Measurements from ENCODE around the gene TLR3.

The TLR3 gene

DNA sequence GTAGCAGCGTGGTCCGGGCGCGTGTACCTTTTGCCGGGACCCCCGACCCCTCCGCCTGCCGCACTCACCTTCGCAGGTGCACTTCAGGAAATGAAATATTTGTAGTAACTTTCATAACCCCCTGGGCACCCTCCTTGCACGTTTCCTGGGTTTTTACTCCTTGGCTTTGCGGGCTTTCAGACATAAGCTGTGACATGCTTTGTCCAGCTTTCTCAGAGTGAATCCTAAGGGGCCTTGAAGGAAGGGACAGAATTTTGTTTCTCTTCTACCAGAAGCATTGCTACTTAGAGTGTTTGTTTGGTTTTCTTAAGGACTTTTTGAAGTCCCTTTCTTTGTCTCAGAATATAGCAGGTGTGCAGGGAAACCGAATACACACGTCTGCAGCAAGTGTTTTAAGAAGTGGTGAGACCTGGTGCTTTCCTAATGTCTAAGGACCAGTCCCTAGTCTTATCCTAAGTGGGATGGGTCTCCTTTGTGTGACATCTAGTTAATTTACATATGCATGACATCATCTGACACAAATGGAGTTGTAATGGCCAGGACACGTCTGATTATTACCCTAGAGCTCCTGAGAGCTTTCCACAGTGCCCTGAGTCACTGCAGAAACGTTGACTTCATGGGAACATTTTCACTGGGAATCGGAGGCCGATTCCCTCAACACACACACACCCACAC lies 36.8 kb downstream of the TLR3 start:
- H3K27ac ChIP-seq (ENCODE audit: extremely low read depth, low read depth, low read length): peak overlapping the region; percentile 64; the same call in 1 of the 2 replicates
- no peaks in the 10 kb centered on the region for H3K9me3 ChIP-seq (ENCODE audit: control insufficient read depth, insufficient read depth, low read depth, low read length)
- peak overlapping the region; percentile 38 for H3K4me3 ChIP-seq (ENCODE audit: low read depth, low read length)
- CTCF ChIA-PET: interaction anchor here (1.2 kb wide), 1 partner anchor 26 kb away, joined by 4 read pairs; no protein-coding TSS in a partner anchor
- POLR2A ChIA-PET: no interaction called here
- H3K36me3 ChIP-seq (ENCODE audit: control insufficient read depth in 2 of 2, insufficient read depth in 1 of 2, low read length in 2 of 2): no peaks in the 10 kb centered on the region
- peaks cover 3% of the 10 kb centered on the region; the same call in 1 of the 2 replicates for H3K4me1 ChIP-seq (ENCODE audit: control insufficient read depth, insufficient read depth, low read length)
- TF ChIP-seq GLIS2 (tag by site-specific recombination; IDR thresholded peaks at IDR 0.05) (no peak), ZNF311 (tag by site-specific recombination; IDR thresholded peaks at IDR 0.05; ENCODE audit: borderline replicate concordance) (no peak), ZNF221 (tag by site-specific recombination; IDR thresholded peaks at IDR 0.05; ENCODE audit: borderline replicate concordance) (no peak), ZNF530 (tag by site-specific recombination; IDR thresholded peaks at IDR 0.05; ENCODE audit: low read depth) (no peak), ZNF768 (tag by site-specific recombination; IDR thresholded peaks at IDR 0.05) (no peak), ZNF202 (tag by site-specific recombination; IDR thresholded peaks at IDR 0.05; ENCODE audit: borderline replicate concordance) (no peak), ZNF561 (tag by site-specific recombination; IDR thresholded peaks at IDR 0.05; ENCODE audit: borderline replicate concordance) (no peak), GLI4 (tag by site-specific recombination; IDR thresholded peaks at IDR 0.05) (no peak), ZNF10 (tag by site-specific recombination; IDR thresholded peaks at IDR 0.05) (no peak), SP2 (tag by site-specific recombination; IDR thresholded peaks at IDR 0.05) (no peak), ZNF843 (tag by site-specific recombination; IDR thresholded peaks at IDR 0.05) (no peak), KLF9 (tag by site-specific recombination; IDR thresholded peaks at IDR 0.05; ENCODE audit: low read depth) (no peak), ZNF341 (tag by site-specific recombination; IDR thresholded peaks at IDR 0.05; ENCODE audit: low read depth) (no peak), ZBTB8A (tag by site-specific recombination; IDR thresholded peaks at IDR 0.05) (no peak), EGR2 (tag by site-specific recombination; IDR thresholded peaks at IDR 0.05; ENCODE audit: low read depth) (no peak), ZFP41 (tag by site-specific recombination; IDR thresholded peaks at IDR 0.05; ENCODE audit: borderline replicate concordance) (no peak), ZBTB17 (tag by site-specific recombination; IDR thresholded peaks at IDR 0.05) (0 out of 2 replicates have a peak, but pooled peaks have one; percentile 18)
- TF ChIP-seq, protein P1, sequence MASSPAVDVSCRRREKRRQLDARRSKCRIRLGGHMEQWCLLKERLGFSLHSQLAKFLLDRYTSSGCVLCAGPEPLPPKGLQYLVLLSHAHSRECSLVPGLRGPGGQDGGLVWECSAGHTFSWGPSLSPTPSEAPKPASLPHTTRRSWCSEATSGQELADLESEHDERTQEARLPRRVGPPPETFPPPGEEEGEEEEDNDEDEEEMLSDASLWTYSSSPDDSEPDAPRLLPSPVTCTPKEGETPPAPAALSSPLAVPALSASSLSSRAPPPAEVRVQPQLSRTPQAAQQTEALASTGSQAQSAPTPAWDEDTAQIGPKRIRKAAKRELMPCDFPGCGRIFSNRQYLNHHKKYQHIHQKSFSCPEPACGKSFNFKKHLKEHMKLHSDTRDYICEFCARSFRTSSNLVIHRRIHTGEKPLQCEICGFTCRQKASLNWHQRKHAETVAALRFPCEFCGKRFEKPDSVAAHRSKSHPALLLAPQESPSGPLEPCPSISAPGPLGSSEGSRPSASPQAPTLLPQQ (tag by site-specific recombination; IDR thresholded peaks at IDR 0.05): no peak; the same call in 1 of the 2 replicates
- TF ChIP-seq, protein P2, sequence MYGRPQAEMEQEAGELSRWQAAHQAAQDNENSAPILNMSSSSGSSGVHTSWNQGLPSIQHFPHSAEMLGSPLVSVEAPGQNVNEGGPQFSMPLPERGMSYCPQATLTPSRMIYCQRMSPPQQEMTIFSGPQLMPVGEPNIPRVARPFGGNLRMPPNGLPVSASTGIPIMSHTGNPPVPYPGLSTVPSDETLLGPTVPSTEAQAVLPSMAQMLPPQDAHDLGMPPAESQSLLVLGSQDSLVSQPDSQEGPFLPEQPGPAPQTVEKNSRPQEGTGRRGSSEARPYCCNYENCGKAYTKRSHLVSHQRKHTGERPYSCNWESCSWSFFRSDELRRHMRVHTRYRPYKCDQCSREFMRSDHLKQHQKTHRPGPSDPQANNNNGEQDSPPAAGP (tag by site-specific recombination; IDR thresholded peaks at IDR 0.05): no peak
- TF ChIP-seq, protein P3, sequence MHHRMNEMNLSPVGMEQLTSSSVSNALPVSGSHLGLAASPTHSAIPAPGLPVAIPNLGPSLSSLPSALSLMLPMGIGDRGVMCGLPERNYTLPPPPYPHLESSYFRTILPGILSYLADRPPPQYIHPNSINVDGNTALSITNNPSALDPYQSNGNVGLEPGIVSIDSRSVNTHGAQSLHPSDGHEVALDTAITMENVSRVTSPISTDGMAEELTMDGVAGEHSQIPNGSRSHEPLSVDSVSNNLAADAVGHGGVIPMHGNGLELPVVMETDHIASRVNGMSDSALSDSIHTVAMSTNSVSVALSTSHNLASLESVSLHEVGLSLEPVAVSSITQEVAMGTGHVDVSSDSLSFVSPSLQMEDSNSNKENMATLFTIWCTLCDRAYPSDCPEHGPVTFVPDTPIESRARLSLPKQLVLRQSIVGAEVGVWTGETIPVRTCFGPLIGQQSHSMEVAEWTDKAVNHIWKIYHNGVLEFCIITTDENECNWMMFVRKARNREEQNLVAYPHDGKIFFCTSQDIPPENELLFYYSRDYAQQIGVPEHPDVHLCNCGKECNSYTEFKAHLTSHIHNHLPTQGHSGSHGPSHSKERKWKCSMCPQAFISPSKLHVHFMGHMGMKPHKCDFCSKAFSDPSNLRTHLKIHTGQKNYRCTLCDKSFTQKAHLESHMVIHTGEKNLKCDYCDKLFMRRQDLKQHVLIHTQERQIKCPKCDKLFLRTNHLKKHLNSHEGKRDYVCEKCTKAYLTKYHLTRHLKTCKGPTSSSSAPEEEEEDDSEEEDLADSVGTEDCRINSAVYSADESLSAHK (tag by site-specific recombination; IDR thresholded peaks at IDR 0.05): no peak
- TF ChIP-seq, protein P4, sequence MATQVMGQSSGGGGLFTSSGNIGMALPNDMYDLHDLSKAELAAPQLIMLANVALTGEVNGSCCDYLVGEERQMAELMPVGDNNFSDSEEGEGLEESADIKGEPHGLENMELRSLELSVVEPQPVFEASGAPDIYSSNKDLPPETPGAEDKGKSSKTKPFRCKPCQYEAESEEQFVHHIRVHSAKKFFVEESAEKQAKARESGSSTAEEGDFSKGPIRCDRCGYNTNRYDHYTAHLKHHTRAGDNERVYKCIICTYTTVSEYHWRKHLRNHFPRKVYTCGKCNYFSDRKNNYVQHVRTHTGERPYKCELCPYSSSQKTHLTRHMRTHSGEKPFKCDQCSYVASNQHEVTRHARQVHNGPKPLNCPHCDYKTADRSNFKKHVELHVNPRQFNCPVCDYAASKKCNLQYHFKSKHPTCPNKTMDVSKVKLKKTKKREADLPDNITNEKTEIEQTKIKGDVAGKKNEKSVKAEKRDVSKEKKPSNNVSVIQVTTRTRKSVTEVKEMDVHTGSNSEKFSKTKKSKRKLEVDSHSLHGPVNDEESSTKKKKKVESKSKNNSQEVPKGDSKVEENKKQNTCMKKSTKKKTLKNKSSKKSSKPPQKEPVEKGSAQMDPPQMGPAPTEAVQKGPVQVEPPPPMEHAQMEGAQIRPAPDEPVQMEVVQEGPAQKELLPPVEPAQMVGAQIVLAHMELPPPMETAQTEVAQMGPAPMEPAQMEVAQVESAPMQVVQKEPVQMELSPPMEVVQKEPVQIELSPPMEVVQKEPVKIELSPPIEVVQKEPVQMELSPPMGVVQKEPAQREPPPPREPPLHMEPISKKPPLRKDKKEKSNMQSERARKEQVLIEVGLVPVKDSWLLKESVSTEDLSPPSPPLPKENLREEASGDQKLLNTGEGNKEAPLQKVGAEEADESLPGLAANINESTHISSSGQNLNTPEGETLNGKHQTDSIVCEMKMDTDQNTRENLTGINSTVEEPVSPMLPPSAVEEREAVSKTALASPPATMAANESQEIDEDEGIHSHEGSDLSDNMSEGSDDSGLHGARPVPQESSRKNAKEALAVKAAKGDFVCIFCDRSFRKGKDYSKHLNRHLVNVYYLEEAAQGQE (tag by site-specific recombination; IDR thresholded peaks at IDR 0.05): no peak; the same call in 1 of the 2 replicates
- TF ChIP-seq, protein P5, sequence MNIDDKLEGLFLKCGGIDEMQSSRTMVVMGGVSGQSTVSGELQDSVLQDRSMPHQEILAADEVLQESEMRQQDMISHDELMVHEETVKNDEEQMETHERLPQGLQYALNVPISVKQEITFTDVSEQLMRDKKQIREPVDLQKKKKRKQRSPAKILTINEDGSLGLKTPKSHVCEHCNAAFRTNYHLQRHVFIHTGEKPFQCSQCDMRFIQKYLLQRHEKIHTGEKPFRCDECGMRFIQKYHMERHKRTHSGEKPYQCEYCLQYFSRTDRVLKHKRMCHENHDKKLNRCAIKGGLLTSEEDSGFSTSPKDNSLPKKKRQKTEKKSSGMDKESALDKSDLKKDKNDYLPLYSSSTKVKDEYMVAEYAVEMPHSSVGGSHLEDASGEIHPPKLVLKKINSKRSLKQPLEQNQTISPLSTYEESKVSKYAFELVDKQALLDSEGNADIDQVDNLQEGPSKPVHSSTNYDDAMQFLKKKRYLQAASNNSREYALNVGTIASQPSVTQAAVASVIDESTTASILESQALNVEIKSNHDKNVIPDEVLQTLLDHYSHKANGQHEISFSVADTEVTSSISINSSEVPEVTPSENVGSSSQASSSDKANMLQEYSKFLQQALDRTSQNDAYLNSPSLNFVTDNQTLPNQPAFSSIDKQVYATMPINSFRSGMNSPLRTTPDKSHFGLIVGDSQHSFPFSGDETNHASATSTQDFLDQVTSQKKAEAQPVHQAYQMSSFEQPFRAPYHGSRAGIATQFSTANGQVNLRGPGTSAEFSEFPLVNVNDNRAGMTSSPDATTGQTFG (tag by site-specific recombination; IDR thresholded peaks at IDR 0.05; ENCODE audit: borderline replicate concordance): no peak
- TF ChIP-seq, protein P6, sequence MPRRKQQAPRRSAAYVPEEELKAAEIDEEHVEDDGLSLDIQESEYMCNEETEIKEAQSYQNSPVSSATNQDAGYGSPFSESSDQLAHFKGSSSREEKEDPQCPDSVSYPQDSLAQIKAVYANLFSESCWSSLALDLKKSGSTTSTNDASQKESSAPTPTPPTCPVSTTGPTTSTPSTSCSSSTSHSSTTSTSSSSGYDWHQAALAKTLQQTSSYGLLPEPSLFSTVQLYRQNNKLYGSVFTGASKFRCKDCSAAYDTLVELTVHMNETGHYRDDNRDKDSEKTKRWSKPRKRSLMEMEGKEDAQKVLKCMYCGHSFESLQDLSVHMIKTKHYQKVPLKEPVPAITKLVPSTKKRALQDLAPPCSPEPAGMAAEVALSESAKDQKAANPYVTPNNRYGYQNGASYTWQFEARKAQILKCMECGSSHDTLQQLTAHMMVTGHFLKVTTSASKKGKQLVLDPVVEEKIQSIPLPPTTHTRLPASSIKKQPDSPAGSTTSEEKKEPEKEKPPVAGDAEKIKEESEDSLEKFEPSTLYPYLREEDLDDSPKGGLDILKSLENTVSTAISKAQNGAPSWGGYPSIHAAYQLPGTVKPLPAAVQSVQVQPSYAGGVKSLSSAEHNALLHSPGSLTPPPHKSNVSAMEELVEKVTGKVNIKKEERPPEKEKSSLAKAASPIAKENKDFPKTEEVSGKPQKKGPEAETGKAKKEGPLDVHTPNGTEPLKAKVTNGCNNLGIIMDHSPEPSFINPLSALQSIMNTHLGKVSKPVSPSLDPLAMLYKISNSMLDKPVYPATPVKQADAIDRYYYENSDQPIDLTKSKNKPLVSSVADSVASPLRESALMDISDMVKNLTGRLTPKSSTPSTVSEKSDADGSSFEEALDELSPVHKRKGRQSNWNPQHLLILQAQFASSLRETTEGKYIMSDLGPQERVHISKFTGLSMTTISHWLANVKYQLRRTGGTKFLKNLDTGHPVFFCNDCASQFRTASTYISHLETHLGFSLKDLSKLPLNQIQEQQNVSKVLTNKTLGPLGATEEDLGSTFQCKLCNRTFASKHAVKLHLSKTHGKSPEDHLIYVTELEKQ (tag by site-specific recombination; IDR thresholded peaks at IDR 0.05; ENCODE audit: borderline replicate concordance): no peak
